Left lobe of liver (tissue), 2 donors: ENCODE measurements around the gene LRP1B. TPM values are rescaled to one million over a fixed set of nuclear protein-coding genes. Genes with fewer than 3 reads are reported as not detected.

Experiments
- ATAC-seq: fragments of 200-7000 bp; cut with Tn5 transposase; one replicate; pipeline ENCODE4 v1.9.1; 2020; ENCODE audit warnings: mild to moderate bottlenecking, moderate library complexity
- DNase-seq: peaks from one replicate; pipeline ENCODE4 v3.0.0-alpha.2; 2020; ENCODE audit warnings: low spot score
- total RNA-seq: library from RNA; stranded (reverse); gene quantifications from one replicate; pipeline ENCODE4 v1.2.1, GENCODE V29; 2021
- donor health status: DM: no; HTN: no; CAD: no; lungs with moderate emphysema.
- donor health status: DM: no; HTN: yes; CAD: no.

Gene LRP1B
- total RNA-seq, 1 donor from 2014 or later, result 0.25 TPM

DNA sequence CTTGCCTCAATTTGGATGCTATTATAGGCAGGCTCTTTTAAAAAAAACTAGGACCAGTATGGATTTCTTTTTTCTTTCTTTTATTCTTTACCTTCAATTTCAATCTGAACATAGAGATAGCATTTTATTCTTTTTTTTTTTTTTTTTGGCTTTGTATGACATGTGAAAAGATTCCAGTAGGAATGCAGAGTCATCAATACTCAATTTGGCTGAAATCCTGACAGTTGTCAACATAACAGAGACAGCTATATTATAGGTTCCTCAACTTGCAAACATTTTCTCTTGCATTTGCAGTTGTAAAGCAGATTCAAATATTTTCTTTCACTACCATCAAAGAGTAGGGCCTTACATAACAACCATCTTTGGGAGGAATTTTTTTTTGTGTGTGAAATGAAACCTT is 334.4 kb downstream of the LRP1B start:
- DNase-seq (no peak), ATAC-seq (no peak)

DNA sequence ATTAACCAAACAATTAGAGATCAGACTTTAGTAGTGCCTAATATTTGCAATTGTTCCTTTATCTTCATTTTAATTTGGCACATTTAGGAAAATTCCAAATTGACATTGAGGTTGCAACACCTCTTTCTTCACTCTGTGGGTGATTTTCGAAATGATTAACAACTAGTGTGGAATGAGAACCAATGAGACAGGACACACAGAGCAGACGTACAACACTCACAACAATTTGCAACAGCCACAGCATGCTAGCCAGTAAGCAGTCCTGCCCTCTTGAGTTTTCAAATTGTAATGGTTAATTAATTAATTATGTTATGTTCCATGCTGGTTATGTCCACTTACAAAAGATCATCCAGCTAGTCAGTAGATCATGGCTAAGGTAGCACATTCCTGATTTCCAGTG is 339.3 kb downstream of the LRP1B start:
- ATAC-seq, result peak; percentile 36

DNA sequence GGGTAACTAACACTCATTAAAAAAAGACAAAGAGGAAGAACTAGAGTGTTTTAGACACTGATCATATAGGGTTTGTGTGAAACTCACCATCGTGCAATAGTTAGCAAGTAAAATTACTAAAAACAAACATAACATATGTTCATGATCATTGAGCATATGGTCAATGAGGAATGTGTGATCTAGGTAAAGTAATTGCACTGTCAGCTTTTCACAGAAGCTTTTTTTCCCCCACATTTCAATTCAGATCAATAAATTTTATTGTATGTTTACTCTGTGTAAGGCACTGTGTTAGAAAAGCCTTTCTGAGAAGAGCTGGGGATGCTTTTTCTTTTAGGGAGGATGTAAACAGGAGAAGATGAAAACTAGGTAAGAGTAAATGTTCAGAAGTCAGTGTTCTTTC is 348.2 kb downstream of the LRP1B start:
- ATAC-seq (no peak), DNase-seq (no peak)

More for the DNA sequence above, 339.3 kb downstream of the LRP1B start:
- DNase-seq, result no peak

DNA sequence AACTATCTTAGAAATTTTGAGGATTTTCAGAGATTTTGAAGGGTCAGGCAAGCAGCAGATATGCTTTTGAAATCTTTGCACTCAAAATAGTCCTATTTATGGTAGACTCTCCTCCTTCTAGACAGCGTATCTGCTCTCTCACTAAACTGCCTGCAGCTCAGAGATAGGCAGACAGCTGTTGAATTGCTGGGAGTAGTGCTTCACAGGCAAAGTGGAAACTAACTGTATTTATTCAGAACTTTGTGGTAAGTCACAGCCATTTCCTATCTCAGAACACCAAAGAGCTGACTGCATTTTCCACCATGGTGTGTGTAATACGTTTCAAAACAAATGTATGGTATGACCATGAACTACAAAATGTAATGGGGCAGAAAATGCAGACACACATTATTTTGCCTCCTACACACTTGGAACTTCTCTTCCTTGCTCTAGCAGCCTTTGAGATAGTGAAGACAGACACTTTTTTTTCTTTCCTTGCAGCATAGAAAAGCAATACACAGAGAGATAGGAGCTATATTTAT is 352.4 kb downstream of the LRP1B start:
- DNase-seq (no peak), ATAC-seq (no peak)

DNA sequence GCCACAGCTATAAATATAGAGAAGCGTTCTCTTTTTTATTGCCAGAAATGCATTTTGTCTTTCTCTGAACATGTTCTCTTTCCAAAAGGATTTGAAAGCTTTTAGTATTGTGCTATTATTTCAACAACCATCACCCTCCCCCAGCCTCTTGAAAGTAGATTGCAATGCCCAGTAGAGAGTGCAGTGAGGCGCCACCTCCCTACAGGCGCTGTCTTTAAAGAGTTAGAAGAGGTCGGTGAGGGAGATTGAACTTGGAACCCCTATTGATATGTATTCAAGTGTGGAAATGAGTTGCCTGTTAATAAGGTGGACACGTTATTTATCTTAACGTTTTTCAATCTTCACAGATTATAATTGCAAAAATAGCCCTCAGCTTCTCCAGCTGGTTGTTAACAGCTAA is 360.3 kb downstream of the LRP1B start:
- DNase-seq (no peak), ATAC-seq (no peak)

DNA sequence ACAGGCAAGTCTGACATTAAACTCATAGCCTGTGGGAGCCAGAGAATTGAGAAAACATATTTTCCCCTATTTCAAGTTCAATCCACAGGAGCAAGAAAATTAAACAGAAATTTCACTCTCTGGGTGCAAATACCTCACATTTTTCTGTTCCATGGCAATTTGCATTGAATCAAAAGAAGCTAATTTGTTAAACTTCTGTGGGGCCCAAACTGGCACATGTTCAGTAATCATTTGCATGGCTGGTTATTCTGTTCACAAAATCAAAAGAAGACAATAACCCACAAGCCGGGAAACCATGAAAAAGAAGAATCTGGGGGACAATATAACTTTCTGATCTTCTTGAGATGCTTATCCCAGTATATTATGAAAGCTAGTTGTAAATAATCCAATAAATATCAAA is 363.1 kb downstream of the LRP1B start:
- ATAC-seq, result no peak
- DNase-seq, result no peak

DNA sequence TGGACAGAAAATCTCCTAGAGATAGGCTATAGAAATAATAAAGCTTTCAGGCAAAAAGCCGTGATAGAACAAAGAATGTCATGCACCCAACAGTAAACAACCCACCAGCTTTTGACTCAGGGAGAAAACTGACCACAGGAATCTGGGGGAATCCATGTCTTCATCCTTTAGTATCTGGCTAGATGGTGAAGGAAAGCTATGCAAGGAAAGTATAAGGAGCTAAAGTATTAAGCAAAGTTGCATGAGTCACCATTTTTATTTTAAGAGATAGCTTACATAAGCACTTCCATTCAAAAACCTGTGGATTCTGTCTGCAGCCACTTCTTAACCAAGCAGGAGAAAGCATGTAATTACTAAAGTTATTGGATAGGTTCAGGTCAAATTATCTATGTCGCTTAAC is 363.8 kb downstream of the LRP1B start:
- no peak for DNase-seq
- ATAC-seq, result no peak

DNA sequence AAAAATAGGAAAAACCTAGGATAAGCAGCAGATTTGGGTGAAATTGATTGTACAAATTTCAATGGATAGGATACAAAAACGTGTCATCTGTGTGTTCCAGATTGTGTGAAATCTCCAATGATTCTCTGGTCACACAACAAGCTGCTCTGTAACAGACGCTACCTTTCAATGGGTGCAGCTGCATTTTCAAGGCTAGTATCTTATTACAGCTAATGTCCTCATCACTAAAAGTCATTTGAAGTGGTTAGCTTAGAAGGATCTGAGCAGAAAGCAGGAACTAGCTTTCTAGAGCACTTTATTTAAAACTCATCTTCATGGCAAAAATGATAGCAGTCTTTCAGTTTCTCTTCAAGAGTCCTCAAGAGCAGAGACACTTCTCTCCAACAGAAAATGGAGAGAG is 364.6 kb downstream of the LRP1B start:
- no peak for DNase-seq
- ATAC-seq, result no peak

DNA sequence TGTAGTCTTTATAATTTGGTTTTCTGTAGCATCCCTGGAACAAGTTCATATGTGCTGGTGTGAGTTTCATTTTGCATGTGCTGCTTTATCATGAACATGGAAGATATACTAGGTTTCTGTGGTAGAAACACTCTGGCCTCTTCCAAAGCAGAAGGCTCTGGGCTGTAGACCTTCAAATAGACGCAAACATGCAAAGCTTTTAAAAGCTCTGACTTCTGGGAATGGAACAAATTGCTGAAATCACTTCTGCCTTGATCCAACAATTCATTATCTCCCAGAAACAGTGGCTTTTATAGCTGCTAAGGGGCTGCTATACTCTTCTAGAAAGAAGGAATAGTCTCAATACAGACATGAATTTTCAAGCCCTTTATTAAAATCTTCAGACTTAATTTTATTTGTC is 382.2 kb downstream of the LRP1B start:
- DNase-seq (no peak), ATAC-seq (no peak)

DNA sequence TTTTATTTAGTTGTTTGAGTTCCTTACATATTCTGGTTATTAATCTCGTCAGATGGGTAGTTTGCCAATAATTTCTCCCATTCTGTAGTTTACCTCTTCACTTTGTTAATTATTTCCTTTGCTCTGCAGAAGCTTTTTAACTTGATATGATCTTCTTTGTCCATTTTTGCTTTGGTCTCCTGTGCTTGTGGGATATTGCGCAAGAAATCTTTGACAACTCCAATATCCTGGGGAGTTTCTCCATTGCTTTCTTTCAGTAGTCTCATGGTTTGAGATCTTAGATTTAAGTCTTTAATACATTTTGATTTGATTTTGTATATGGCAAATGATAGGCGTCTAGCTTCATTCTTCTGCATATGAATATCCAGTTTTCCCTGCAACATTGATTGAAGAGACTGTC is 389.2 kb downstream of the LRP1B start:
- DNase-seq (no peak), ATAC-seq (no peak)

DNA sequence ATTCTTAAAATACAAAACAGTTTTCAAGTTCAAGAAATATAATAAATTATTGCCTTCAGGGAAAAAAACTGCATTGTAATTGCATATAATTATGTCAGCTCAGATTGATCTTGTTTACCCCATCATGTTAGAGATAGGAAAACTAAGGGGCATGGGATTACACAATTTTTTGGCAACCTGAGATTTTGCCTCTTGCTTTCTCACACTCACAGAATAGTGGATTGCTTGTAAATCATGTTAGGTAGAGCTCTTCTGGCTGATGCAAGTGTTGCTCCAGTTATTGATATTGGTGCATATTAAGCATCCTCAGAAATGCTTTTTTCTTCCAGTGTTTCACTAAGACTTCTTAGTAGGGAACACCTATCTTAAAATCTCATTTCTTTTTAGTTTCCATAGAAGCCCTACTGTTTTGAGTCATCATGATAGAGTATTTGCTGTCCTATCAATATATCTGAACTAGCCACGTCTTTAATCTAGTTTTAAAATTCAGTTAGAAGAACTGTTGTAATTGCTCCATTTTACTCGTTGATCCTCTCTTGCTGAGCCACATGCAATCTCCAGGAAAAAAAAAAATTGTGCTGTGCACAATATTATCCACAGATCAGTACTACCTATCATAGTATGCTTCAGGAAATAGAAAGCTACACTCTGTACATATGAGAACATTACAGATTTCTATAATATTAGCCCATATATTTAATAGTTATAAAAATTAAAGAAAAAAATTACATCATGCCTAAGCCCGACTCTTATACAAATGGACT is 393.1 kb downstream of the LRP1B start:
- ATAC-seq, result no peak
- no peak for DNase-seq

DNA sequence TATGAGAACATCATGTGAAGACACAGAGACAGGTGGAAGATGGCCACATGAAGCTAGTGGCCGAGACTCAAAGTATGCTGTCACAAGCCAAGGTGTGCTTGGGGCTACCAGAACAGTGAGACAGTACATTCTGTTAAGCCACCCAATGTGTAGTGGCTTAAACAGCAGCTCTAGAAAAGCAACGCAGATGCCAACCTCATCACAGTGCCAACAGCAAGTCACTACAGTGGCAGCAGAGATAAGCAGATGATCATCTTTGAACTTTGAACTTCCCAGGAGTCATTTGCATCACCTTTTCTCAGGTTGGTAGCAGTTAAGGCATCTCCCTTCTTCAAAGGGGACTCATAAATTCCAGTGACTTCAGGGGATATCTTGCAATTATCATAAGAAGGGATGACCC is 394.4 kb downstream of the LRP1B start:
- ATAC-seq (peak; percentile 64), DNase-seq (no peak)

DNA sequence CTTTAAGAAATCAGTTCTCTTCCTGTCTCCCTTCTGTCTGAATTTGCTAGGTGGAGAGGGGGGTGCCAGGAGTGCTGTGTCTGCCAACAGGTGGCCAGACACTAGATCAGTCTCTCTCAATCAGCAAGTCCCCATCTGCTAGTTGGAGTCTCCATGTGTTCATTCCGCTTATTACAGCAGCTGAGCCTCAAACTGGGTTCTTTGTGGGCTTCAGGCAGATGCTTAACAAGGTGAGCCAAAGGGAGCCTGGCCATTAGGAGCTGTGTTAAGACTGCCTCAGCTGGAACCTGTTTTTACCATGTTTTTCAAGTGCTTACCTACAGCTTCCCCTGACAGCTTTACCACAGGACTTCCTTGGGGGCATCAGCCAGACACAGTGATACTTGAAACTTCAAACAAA is 401.9 kb downstream of the LRP1B start:
- ATAC-seq (no peak), DNase-seq (no peak)

DNA sequence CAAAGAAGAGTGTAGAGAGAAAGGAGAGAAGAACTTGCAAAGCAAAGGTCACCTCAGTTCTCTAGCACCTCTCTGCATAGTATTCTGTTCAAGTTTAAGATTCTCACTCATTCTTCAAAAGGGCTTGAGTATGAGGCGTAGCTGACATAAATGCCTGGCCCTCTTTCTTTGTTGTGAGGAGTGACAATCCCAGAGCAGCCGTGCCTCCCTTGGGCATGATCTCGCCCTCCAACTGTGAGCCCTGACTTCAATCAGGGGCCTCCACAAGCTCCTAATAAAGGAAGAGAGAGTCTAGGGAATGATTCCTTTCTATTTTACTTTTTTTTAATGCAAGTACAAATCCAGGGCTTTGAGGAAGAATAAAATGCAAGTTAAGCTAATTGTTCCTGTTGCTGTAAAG is 402.7 kb downstream of the LRP1B start:
- DNase-seq, result no peak
- no peak for ATAC-seq

DNA sequence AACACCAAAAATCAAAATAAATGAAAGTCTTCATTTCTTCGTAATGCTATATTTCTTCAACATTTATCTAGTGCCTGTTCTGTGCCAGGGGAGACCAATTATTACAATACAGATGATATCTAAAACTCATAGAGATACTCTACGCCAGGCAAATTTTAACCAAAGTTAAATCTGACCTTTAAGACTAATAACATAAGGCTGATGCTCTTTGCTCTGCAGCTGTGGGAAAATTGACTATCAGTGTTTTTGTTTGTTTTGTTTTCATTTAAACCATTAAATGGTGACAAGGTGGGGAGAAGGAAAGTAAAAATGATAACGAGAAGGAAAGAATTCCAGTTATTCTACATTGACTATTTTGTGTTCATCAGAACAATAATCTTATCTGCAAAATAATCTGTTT is 406.4 kb downstream of the LRP1B start:
- DNase-seq (no peak), ATAC-seq (peak; percentile 30)

DNA sequence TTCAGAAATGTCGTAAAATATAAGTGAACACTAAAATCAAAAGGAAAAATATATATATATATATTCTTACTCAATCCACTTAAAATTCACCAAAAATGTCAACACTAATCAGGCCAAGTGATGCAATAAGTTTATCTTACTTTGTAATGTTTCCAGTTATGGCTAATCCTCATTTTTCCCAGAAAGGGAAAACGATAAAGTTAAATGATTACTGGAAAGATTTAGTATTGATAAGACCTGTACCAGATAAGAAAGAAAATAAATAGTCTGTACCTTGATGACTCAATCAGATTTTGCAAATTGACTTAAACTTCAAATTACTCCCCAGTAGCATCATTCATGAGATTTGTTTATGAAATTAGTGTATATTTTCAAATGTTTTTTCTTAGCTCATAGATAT is 407.0 kb downstream of the LRP1B start:
- DNase-seq, result no peak
- no peak for ATAC-seq

DNA sequence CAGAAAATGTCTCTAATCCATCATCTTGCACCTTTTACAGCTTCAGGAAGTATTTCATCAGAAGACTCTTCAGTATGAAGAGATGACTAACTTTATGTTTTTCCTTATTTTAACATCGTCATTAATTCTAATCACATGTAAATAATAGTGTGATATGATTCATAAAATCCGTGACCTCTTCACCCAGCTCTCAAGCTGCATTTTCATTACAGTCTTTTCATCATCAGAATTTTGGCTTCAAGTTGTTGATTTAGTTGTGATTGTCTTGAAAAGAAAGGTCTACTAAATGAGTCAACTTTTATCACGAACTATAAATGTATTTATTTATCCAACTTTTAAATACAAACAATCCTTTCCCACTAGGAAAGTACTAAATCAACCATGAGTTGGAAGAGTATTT is 410.3 kb downstream of the LRP1B start:
- no peak for DNase-seq
- ATAC-seq, result no peak

DNA sequence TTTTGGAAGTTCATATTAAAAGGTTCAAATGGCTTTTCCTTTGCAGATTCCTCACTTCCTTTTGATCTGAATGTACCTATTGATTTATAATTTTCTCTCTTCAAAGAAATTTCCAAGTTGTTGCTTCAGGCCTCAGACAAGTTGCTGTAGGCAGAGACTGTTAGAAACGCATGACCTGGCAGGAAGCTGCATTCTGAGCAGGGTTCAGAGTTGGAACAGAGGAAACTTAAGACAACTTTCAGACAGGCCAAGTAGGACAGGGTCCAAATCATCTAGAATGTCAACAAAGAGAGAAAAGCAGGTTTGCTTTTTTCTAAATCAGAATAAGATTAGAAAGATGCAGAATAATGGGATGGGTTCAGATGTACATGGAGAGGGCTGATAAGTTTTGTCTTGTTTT is 416.3 kb downstream of the LRP1B start:
- DNase-seq (no peak), ATAC-seq (no peak)

DNA sequence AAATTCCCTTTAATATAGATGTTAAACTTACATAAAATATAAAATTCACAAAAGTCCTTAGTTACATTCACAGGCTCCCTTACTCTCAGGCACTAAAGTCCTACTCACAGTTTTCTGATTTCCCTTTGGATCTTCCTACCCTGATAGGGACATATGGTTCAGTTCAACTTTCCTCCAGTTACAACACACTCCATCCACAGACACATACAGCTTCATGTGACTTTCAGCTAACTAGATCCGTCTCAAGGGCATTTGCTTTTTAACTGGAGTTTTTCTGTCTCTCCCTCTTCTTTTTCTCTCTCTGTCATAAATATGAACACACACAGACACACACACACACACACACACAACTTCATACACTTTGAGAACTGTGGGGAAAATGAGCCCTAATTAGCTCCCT is 419.2 kb downstream of the LRP1B start:
- ATAC-seq, result peak; percentile 77
- DNase-seq, result no peak

DNA sequence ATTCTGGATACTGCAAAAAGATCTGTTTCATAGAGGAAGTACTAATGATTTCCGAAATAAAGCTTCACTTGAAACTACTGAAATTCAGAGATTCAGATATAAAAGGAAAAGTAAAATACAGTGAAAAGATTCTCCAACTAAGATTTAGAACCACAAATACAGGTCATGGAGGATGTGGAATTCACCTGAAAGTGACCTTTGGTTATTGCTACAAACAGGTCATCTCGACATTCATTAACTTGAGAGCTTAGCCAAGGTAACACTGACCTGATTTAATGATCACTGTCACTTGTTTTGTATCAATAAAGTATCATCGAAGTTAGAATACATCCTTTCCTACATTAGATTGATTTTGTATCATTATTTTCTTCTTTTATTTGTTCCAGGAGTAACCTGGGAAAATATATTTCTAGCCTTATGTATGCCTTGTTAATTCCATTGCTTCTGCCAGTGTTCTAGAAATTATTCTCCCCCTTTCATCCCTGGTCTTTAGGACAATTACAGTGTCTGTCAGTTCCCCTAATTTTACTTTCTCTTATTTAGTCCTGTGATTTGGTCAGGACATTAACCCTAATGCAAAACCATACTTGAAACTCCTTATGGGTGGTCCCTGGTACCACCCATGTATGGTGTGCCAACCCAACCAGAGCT is 420.1 kb downstream of the LRP1B start:
- peak; percentile 92 for ATAC-seq

DNA sequence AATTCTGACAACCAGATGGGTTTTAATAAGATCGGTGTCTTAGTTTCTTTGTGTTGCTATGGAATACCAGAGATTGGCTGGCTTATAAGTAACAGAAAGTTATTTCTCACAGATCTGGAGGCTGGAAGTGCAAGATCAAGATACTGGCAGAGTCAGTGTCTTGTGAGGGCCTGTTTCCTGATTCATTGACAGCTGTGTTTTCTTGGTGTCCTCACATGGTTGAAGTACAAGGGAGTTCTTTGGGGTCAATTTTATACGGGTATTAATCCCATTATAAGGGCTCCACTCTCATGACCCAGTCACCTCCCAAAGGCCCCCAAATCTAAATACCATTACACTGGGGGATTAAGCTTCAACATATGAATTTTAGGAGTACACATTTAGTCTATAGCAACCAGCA is 421.1 kb downstream of the LRP1B start:
- DNase-seq (no peak), ATAC-seq (no peak)

More for the DNA sequence above, 420.1 kb downstream of the LRP1B start:
- no peak for DNase-seq

DNA sequence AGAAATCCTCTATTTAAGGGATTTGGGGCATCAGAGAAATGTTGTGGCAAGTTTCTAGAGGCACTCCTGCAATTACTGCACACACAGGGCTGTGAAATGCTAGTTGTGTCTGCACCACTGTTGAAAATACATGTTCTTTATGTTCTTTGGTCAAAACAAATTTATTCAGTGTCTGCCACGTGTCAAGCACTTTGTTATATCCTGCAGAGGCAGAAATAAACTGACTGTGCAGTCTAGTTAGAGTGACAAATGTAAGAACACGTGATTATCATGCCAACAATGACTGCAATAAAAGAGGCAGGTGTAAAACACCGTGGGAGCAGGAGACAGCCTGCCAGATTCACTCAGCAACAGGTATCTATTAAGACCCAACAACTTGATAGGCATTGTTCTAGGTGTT is 423.3 kb downstream of the LRP1B start:
- DNase-seq, result no peak
- no peak for ATAC-seq

DNA sequence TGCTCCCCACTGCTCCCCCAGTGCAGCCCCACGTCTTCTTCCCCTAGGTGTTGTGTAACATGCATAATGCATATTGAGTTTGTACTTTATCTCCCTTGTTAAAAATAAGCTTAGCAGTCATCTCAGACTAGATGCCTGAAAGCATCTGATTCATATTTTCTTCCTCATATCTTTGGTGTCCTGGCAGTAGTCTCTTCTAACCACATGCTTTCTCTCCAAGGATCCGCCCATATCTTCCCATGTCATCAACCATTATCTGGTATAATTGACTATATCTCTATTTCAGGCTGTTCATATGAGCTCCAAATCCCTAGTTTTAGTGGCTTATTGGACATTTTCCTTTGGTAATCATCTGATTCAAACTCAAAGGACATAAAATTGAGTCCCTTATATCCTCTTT is 426.3 kb downstream of the LRP1B start:
- ATAC-seq, result no peak
- no peak for DNase-seq
